Stimulated activated CD8-positive, alpha-beta memory T cell treated with anti-CD3 and anti-CD28 coated beads, Interleukin-4, amount 100 ng/mL, for 1 hour (primary cell): ENCODE measurements around the gene ATP6V0E2.
"Not testable (repeated sequence)": the region's sequence is repeated elsewhere in the genome, so short reads cannot be mapped to it uniquely, and the experiment has no call there.

Experiments used
- DNase-seq, 2 donors: peaks; one replicate each; pipeline ENCODE4 v3.0.0-alpha.2; 2020; ENCODE audit warnings: low read depth in 2 of 2, low spot score in 1 of 2

The ATP6V0E2 gene

GRCh38 chr7:149926414-149926813, 52.6 kb downstream of the ATP6V0E2 start:
- not testable (repeated sequence) for DNase-seq
